ENCODE results near the gene KCNB1.

The KCNB1 gene

DNA sequence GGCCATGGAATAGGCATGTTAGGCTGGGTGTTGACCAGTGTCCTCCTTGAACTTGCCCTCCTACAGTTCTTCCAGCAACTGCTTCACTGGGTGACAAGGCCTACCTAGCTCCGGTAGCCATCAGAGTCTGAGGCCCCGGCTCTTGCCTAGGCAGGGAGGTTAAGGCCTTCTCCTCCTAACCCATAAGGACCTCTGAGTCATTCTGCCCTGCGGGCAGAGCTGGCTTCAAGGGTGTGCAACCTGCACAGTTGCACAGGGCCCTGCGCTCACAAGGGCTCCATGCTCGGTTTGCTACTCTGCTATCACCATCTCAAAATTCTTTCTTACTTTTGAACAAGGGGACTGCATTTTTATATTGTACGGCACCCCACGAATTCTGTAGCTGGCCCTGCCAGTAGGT lies 17.9 kb downstream of the KCNB1 start:
- no peak for DNase-seq (ENCODE audit: low read depth)
- TF ChIP-seq, protein P1, sequence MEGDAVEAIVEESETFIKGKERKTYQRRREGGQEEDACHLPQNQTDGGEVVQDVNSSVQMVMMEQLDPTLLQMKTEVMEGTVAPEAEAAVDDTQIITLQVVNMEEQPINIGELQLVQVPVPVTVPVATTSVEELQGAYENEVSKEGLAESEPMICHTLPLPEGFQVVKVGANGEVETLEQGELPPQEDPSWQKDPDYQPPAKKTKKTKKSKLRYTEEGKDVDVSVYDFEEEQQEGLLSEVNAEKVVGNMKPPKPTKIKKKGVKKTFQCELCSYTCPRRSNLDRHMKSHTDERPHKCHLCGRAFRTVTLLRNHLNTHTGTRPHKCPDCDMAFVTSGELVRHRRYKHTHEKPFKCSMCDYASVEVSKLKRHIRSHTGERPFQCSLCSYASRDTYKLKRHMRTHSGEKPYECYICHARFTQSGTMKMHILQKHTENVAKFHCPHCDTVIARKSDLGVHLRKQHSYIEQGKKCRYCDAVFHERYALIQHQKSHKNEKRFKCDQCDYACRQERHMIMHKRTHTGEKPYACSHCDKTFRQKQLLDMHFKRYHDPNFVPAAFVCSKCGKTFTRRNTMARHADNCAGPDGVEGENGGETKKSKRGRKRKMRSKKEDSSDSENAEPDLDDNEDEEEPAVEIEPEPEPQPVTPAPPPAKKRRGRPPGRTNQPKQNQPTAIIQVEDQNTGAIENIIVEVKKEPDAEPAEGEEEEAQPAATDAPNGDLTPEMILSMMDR (IDR thresholded peaks at IDR 0.05; ENCODE audit: low read length, missing control alignments), result no peak

DNA sequence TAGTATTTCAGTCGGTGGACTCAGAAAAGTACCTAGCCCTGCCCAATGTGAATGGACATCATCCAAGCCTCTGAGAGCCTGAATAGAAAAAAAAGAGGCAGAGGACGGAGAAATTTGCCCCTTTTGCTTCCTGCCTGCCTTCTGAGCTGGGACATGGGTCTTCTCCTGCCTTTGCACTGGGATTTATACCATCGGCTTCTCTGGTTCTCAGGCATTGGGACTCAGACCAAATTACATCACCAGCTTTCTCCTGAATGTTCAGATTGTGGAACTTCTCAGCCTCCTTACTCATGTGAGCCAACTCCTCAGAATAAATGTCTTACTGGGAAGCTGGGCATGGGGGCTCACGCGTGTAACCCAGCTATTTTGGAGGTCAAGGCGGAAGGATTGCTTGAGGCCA lies 19.8 kb downstream of the KCNB1 start:
- DNase-seq (ENCODE audit: low read depth), result no peak
- TF ChIP-seq, protein P1 (IDR thresholded peaks at IDR 0.05; ENCODE audit: low read length, missing control alignments), result no peak
- H3K4me3 ChIP-seq (replicated peaks; ENCODE audit: low read depth, low read length), result no peak overlapping the region

More for the DNA sequence above, 17.9 kb downstream of the KCNB1 start:
- H3K4me3 ChIP-seq (replicated peaks; ENCODE audit: low read depth, low read length), result no peak overlapping the region

DNA sequence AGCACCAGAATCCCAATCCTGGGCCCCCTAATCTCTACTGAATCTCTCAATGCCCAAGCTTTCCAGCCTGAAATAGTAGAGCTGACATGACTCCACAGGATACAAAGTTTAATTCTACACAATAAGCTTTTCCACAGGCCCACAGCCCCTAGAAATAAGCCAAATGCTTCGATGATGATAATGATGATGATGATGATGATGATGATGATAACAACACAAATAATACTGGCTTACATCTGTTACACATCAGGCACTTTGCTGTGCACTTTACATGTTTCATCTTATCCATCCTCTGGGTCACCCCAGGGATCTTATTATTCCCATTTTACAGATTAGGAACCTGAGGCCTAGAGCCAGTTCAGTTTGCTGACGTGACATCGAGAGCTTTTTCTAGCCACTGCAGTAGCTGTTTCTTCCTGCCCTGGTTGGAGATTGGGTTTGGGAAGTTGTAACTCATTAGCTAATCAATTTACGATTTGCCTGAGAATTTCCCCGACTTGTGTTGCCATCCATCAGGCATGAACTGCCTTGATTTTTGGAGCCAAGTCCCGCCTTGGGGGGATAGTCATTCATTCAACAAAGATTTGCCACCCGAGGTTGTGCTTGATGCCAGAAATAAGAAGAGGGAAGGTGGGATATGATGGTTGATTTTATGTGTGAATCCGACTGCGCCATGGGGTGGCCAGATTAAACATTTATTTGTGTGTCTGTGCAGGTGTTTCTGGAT lies 20.4 kb downstream of the KCNB1 start:
- no peak for DNase-seq (ENCODE audit: low read depth)
- TF ChIP-seq, protein P1 (IDR thresholded peaks at IDR 0.05; ENCODE audit: low read length, missing control alignments), result no peak
- H3K4me3 ChIP-seq (replicated peaks; ENCODE audit: low read depth, low read length), result no peak overlapping the region

DNA sequence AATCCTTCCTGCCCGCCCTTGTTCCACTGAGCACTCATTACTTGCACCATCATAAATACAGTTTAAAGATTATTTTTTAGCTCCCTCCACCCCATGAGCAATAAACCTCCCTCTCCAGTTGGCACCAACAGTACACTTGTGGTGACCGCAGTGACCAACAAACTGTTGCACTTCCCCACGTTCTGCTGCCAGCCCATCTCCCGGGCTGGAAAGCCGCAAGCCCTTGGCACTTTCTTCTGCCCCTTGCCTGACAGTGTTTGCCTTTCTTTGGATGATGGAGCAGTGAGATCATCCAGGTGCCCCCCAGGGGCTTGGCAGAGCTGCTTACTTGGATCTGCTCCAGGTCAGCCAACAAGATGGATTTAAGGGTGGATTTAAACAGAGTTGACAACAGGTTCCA lies 21.6 kb downstream of the KCNB1 start:
- no peak for DNase-seq (ENCODE audit: low read depth)
- TF ChIP-seq, protein P1 (IDR thresholded peaks at IDR 0.05; ENCODE audit: low read length, missing control alignments), result no peak
- H3K4me3 ChIP-seq (replicated peaks; ENCODE audit: low read depth, low read length), result no peak overlapping the region

DNA sequence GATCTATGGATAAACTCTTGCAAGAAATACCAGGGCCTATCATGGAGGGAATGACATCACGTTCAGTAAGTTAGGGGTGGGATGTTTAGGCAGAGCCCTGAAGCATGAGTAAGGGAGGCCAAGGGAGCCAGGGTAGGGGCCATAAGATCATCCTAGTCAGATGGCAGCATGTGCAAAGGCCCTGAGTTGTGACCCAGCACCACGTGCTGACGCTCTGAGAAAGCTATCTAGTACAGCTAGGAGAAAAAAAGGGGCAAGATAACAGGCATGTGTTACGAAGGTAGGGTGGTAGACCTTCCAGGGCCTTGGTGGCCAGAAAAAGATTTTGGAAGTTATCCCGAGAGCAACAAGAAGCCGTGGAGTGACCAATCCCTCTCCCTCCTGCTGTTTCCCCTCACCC lies 22.3 kb downstream of the KCNB1 start:
- DNase-seq (ENCODE audit: low read depth), result no peak
- no peak overlapping the region for H3K4me3 ChIP-seq (replicated peaks; ENCODE audit: low read depth, low read length)
- TF ChIP-seq, protein P1 (IDR thresholded peaks at IDR 0.05; ENCODE audit: low read length, missing control alignments), result no peak

DNA sequence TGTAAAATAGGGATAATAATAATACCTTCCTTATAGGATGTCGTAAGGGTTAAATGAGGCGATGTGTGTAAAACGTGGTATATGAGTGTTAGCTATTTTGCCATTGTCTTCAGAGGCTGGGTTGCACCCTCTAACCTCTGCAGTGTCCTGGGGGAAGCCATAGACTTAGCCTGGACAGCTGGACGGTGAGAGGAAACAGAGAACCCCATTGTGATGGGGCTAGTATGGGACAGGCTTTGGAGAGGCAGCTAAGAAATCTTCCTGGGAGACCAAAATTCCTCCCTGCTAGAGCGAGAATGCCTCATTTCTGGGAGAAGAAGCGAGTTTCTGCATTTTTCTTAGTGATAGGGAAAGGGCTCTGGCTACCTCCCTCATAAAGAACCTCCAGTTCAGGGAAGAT lies 22.8 kb downstream of the KCNB1 start:
- TF ChIP-seq, protein P1 (IDR thresholded peaks at IDR 0.05; ENCODE audit: low read length, missing control alignments), result no peak
- H3K4me3 ChIP-seq (replicated peaks; ENCODE audit: low read depth, low read length), result no peak overlapping the region
- DNase-seq (ENCODE audit: low read depth), result no peak

DNA sequence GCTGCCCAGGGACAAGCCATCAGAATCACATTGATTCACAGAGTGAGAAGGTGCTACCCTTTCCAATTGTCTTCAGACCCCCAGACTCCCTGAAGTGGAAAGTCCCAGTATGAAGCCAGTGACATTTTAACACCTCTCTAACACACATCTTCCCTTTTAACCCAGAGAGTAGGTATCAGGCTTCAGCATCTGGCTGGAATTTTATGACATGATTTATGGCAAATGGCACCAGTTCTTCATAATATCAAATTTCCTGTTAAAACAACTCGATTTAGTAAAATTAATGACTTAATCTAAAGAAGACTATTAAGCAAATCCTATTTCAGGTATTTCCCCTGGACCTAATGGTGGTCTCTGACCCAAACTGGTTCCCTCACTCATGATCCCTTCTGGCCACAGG lies 25.0 kb downstream of the KCNB1 start:
- DNase-seq (ENCODE audit: low read depth), result no peak
- no peak overlapping the region for H3K4me3 ChIP-seq (replicated peaks; ENCODE audit: low read depth, low read length)
- TF ChIP-seq, protein P1 (IDR thresholded peaks at IDR 0.05; ENCODE audit: low read length, missing control alignments), result no peak

Measured in fibroblast of pulmonary artery (primary cell).